HCEC 1CT (cell line): ENCODE results near the gene TBC1D14.
A peak's percentile ranks its signal among the peaks of the same experiment; 100 is the strongest.

ENCODE experiments used
- DNase-seq: peaks from one replicate; pipeline ENCODE4 v3.0.0-alpha.2; 2017

The TBC1D14 gene

GRCh38 chr4:6983544-6984142, 74.0 kb downstream of the TBC1D14 start:
- DNase-seq = no peak

- DNase-seq = no peak
Observed at GRCh38 chr4:6984612-6985425, 75.2 kb downstream of the TBC1D14 start.

GRCh38 chr4:6986072-6986780, 76.6 kb downstream of the TBC1D14 start:
- peak; percentile 35 for DNase-seq

- DNase-seq = peak; percentile 84
Observed at GRCh38 chr4:6986781-6987587, 77.4 kb downstream of the TBC1D14 start.

- DNase-seq = no peak
Observed at GRCh38 chr4:6987588-6987961, 77.9 kb downstream of the TBC1D14 start.

GRCh38 chr4:6988016-6988715, 78.5 kb downstream of the TBC1D14 start:
- DNase-seq = no peak

GRCh38 chr4:6989331-6989923, 79.8 kb downstream of the TBC1D14 start:
- no peak for DNase-seq

- DNase-seq = no peak
Observed at GRCh38 chr4:6990661-6991060, 81.0 kb downstream of the TBC1D14 start.

GRCh38 chr4:6991249-6991648, 81.6 kb downstream of the TBC1D14 start:
- no peak for DNase-seq

- peak; percentile 4 for DNase-seq
Observed at GRCh38 chr4:6991771-6992557, 82.3 kb downstream of the TBC1D14 start.

- no peak for DNase-seq
Observed at GRCh38 chr4:6992728-6993677, 83.4 kb downstream of the TBC1D14 start.

- no peak for DNase-seq
Observed at GRCh38 chr4:6996481-6996880, 86.9 kb downstream of the TBC1D14 start.

- DNase-seq = no peak
Observed at GRCh38 chr4:6999172-7000086, 89.8 kb downstream of the TBC1D14 start.

GRCh38 chr4:7000421-7001176, 91.0 kb downstream of the TBC1D14 start:
- no peak for DNase-seq

- no peak for DNase-seq
Observed at GRCh38 chr4:7001271-7001670, 91.6 kb downstream of the TBC1D14 start.

GRCh38 chr4:7002336-7002735, 92.7 kb downstream of the TBC1D14 start:
- no peak for DNase-seq

GRCh38 chr4:7003176-7003878, 93.7 kb downstream of the TBC1D14 start:
- DNase-seq = no peak
